Thyroid gland (tissue), 4 donors: ENCODE measurements around the gene NCKAP5. TPM values are rescaled to one million over a fixed set of nuclear protein-coding genes. Genes with fewer than 3 reads are reported as not detected.

Experiments used
- DNase-seq, 2 donors: peaks; one replicate each; pipeline ENCODE4 v3.0.0-alpha.2; 2019
- H3K27ac ChIP-seq, 3 donors: fragments of 200-600 bp; sonication (generic); 1 replicate in 2 of 3; 2 replicates in 1 of 3; pipeline ENCODE4 v1.5.1; 2016 to 2019; ENCODE audit warnings: mild to moderate bottlenecking in 1 of 3, moderate library complexity in 1 of 3
- H3K27me3 ChIP-seq: fragments of 200-600 bp; sonication (generic); one replicate; pipeline ENCODE4 v1.5.1; 2019
- H3K36me3 ChIP-seq, 2 donors: fragments of 200-600 bp; sonication (generic); one replicate each; pipeline ENCODE4 v1.5.1; 2016 to 2019
- H3K4me1 ChIP-seq, 2 donors: fragments of 200-600 bp; sonication (generic); one replicate each; pipeline ENCODE4 v1.5.1; 2017 to 2019
- H3K4me3 ChIP-seq, 3 donors: fragments of 200-600 bp; sonication (generic); replicated peaks in 1 of 3; 1 replicate in 2 of 3; 2 replicates in 1 of 3; pipeline ENCODE4 v1.5.1; 2016; ENCODE audit warnings: mild to moderate bottlenecking in 1 of 3
- H3K9me3 ChIP-seq: fragments of 200-600 bp; sonication (generic); one replicate; pipeline ENCODE4 v1.5.1; 2017
- POLR2A ChIP-seq, 2 donors: fragments of 450-650 bp; IDR thresholded peaks; one replicate each; pipeline ENCODE4 v1.6.1; 2017; ENCODE audit warnings: antibody characterized with exemption in 2 of 2, mild to moderate bottlenecking in 2 of 2, moderate library complexity in 1 of 2
- WGBS, 2 donors: methylation state at CpG; one replicate each; pipeline ENCODE4 v1.1.5; 2017; 5-methylcytosine and 5-hydroxymethylcytosine counted together
- intact Hi-C: fragments of 100-400 bp; cut with DNase I; formaldehyde crosslinking; loops from one replicate; pipeline ENCODE4 v1.15.1; 2023
- total RNA-seq, 4 donors: library from RNA; depleted of rRNA; stranded (reverse); fragments of >200 nt; gene quantifications; one replicate each; pipeline ENCODE4 v1.2.3, GENCODE V29; 2016
- TF ChIP-seq, protein P1 (sequence below), 6 experiments: fragments of 200-600 bp in 3 of 6; fragments of 450-650 bp in 3 of 6; sonication (generic) in 3 of 6; IDR thresholded peaks; one replicate each; pipeline ENCODE4 v1.5.1; 2016 to 2019; ENCODE audit warnings: antibody characterized with exemption in 6 of 6, mild to moderate bottlenecking in 2 of 6, inconsistent platforms in 1 of 6, moderate library complexity in 1 of 6

Gene NCKAP5
- total RNA-seq, 4 donors from 2014 or later: 0.45 to 1.2 (median 0.76) TPM

DNA sequence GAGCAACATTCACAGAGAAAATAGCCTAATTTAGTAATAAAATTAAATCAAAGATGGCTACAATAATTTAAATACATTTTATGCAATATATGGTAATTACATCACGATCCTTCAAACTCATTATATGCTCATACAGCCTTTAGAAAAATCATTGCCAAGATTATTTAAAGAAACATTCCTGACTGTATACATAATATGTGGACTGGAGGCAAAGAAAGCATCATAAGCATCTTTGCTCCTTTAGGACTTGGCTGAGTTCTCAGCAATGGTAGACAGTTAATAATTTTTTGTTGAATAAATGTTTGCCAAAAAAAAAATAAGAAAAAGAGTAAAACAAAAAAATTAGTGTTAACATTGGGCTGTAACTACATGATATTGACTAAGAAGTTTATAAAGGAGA lies 26.9 kb downstream of the NCKAP5 start:
- no peak for DNase-seq
- intact Hi-C loops: no loop called here
- TF ChIP-seq POLR2A (IDR thresholded peaks at IDR 0.05): no peak
- TF ChIP-seq, protein P1, sequence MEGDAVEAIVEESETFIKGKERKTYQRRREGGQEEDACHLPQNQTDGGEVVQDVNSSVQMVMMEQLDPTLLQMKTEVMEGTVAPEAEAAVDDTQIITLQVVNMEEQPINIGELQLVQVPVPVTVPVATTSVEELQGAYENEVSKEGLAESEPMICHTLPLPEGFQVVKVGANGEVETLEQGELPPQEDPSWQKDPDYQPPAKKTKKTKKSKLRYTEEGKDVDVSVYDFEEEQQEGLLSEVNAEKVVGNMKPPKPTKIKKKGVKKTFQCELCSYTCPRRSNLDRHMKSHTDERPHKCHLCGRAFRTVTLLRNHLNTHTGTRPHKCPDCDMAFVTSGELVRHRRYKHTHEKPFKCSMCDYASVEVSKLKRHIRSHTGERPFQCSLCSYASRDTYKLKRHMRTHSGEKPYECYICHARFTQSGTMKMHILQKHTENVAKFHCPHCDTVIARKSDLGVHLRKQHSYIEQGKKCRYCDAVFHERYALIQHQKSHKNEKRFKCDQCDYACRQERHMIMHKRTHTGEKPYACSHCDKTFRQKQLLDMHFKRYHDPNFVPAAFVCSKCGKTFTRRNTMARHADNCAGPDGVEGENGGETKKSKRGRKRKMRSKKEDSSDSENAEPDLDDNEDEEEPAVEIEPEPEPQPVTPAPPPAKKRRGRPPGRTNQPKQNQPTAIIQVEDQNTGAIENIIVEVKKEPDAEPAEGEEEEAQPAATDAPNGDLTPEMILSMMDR (IDR thresholded peaks at IDR 0.05): no peak
- Histone ChIP-seq H3K4me1 (no peaks in the 10 kb centered on the region), H3K27ac (no peak overlapping the region), H3K4me3 (no peak overlapping the region), H3K9me3 (no peaks in the 10 kb centered on the region), H3K36me3 (no peaks in the 10 kb centered on the region), H3K27me3 (no peaks in the 10 kb centered on the region)
- WGBS, 2 donors: 63 to 79% methylated on average over 1 of the region's 1 CpG

DNA sequence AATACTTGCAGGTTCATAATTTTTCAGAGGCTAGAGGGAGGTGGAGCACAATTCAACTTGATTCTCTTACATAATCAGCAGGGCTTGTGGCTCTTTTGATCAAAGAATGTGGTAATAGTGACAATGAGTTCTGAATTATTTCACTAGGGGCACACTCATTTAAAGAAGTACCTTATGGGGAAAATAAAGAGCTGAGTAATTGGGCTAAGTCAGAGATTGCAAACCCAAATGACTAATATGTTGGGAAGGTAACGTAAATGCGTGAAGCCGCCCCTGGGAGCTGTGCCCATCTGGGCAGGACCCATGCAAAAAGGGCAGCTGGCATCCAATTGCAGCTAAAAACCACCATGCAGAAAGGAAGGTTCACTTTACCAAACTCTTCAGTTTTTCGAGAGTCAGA lies 35.3 kb downstream of the NCKAP5 start:
- Histone ChIP-seq H3K36me3 (no peaks in the 10 kb centered on the region), H3K27ac (no peak overlapping the region), H3K4me1 (no peaks in the 10 kb centered on the region), H3K4me3 (no peak overlapping the region), H3K9me3 (no peaks in the 10 kb centered on the region), H3K27me3 (no peaks in the 10 kb centered on the region)
- no peak for TF ChIP-seq POLR2A (IDR thresholded peaks at IDR 0.05)
- TF ChIP-seq, protein P1 (IDR thresholded peaks at IDR 0.05): no peak
- no peak for DNase-seq
- intact Hi-C loops: no loop called here
- 95% methylated on average over 4 of the region's 4 CpGs for WGBS, 2 donors

DNA sequence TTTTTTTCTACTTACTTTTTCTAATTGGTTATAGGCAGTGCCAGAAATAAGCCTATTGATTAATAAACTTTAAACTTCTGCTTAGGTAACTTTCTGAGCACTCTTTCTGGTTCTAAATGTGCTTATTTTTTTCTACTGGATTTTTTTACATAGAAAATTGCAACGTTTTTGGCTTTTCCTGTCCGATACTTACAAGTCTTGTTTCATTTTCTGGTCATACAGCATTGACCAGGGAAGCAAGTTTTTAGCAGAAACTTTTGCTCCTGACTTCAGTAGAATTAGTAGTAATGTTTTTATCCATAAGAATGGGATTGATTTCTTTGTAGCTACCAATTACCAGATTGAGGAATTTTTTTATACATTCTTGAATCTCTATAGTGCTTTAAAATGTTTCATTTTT lies 36.9 kb downstream of the NCKAP5 start:
- H3K27ac ChIP-seq: no peak overlapping the region
- H3K4me1 ChIP-seq: no peaks in the 10 kb centered on the region
- no peak overlapping the region for H3K4me3 ChIP-seq
- intact Hi-C loops: no loop called here
- TF ChIP-seq POLR2A (IDR thresholded peaks at IDR 0.05): no peak
- TF ChIP-seq, protein P1 (IDR thresholded peaks at IDR 0.05): no peak
- H3K27me3 ChIP-seq: no peaks in the 10 kb centered on the region
- no peaks in the 10 kb centered on the region for H3K9me3 ChIP-seq
- 60 to 68% methylated on average over 2 of the region's 2 CpGs for WGBS, 2 donors
- no peak for DNase-seq
- H3K36me3 ChIP-seq: no peaks in the 10 kb centered on the region

DNA sequence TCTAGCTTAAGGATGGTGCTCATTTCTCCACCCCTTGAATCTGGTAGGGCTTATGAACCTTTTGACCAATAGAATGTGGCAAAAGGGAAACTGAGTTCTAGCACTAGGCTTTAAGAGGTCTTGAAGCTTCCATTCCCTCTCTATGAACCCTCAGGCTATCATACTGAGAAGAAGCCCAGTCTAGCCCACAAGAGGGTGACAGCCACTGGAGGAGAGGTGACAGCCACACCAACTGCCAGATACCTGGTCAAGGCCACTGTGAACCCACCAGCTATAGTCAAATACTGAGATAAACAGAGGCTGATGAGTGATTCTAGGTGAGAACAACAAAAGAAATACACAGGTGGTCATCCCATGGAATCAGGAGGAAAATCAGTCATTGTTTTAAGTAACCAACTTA lies 37.6 kb downstream of the NCKAP5 start:
- no peaks in the 10 kb centered on the region for H3K9me3 ChIP-seq
- intact Hi-C loops: no loop called here
- no peak overlapping the region for H3K4me3 ChIP-seq
- no peak for DNase-seq
- H3K27me3 ChIP-seq: no peaks in the 10 kb centered on the region
- no peak overlapping the region for H3K27ac ChIP-seq
- TF ChIP-seq, protein P1 (IDR thresholded peaks at IDR 0.05): no peak
- no peak for TF ChIP-seq POLR2A (IDR thresholded peaks at IDR 0.05)
- H3K4me1 ChIP-seq: no peaks in the 10 kb centered on the region
- H3K36me3 ChIP-seq: no peaks in the 10 kb centered on the region

DNA sequence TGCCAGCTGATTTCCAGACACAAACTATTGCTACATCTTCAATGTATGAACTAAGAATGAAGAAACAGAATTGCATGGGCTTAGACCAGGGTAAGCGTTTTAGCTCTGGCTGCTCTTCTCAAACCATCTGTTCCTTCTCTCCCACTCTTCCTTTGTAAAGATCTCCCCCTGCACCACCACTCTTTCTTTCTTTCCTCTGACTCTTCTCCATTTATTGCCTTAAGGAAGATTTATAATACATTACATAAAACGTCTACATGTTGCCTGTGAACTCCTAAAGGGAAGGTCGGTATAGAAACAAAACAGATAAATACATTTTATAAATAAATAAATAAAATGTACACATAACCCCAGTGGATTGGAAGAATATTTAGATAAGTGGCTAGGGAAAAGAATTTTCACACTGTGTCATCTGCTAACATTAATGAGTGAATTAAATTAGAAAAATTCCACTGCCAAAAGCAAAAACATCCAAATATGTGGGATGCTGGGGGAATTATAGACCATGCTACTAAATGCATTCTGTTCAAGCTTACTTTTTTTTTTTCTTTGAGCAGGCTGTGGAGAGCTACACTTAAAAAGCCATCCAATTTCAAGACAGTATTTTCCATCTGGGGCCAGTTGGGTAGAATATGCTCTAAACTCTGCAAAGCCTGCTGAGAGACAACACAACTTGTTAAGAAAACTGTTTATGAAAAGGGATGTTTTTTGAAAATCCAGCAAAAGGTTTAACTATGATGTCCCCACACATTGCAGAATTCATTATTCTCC lies 41.5 kb downstream of the NCKAP5 start:
- WGBS, 2 donors: 79 to 84% methylated on average over 3 of the region's 3 CpGs
- no peaks in the 10 kb centered on the region for H3K36me3 ChIP-seq
- no peaks in the 10 kb centered on the region for H3K27me3 ChIP-seq
- no peak overlapping the region for H3K4me3 ChIP-seq
- H3K9me3 ChIP-seq: no peaks in the 10 kb centered on the region
- intact Hi-C loops: no loop called here
- no peak for DNase-seq
- H3K4me1 ChIP-seq: no peaks in the 10 kb centered on the region
- TF ChIP-seq POLR2A (IDR thresholded peaks at IDR 0.05): no peak
- TF ChIP-seq, protein P1 (IDR thresholded peaks at IDR 0.05): no peak
- H3K27ac ChIP-seq: no peak overlapping the region
